Prostate gland (tissue), 2 donors: ENCODE measurements around the gene USP47. TPM values are rescaled to one million over a fixed set of nuclear protein-coding genes. Genes with fewer than 3 reads are reported as not detected.

ENCODE experiments used
- DNase-seq: peaks from one replicate; pipeline ENCODE4 v3.0.0-alpha.2; 2019; ENCODE audit warnings: low spot score
- H3K27ac ChIP-seq, 2 donors: fragments of 200-600 bp; sonication (generic); 2 replicates each; pipeline ENCODE4 v1.5.1; 2017 to 2019
- H3K27me3 ChIP-seq: fragments of 200-600 bp; sonication (generic); replicated peaks from 2 replicates; pipeline ENCODE4 v1.5.1; 2019; ENCODE audit not compliant: insufficient read depth
- H3K36me3 ChIP-seq, 2 donors: fragments of 200-600 bp; sonication (generic); 1 replicate in 1 of 2; 2 replicates in 1 of 2; pipeline versions ENCODE4 v1.5.1 to v1.8.1; 2017 to 2019
- H3K4me1 ChIP-seq: fragments of 200-600 bp; sonication (generic); replicated peaks from 2 replicates; pipeline ENCODE4 v1.5.1; 2019
- H3K4me3 ChIP-seq, 2 donors: fragments of 200-600 bp; sonication (generic); 2 replicates each; pipeline ENCODE4 v1.5.1; 2017 to 2019
- H3K9me3 ChIP-seq: fragments of 200-600 bp; sonication (generic); 2 replicates; pipeline ENCODE4 v1.5.1; 2017
- POLR2A ChIP-seq: fragments of 450-650 bp; IDR thresholded peaks from one replicate; pipeline ENCODE4 v1.6.1; 2016; ENCODE audit warnings: antibody characterized with exemption, mild to moderate bottlenecking
- POLR2AphosphoS5 ChIP-seq: sonication (generic); formaldehyde crosslinking; IDR thresholded peaks from one replicate; pipeline ENCODE4 v1.6.1; 2017; ENCODE audit warnings: antibody characterized with exemption
- WGBS: methylation state at CpG from one replicate; pipeline ENCODE4 v1.1.5; 2018; 5-methylcytosine and 5-hydroxymethylcytosine counted together
- intact Hi-C: fragments of 100-400 bp; cut with DNase I; formaldehyde crosslinking; loops from one replicate; pipeline ENCODE4 v1.14.2; 2022
- total RNA-seq, 2 donors: library from RNA; depleted of rRNA; stranded (reverse); fragments of >200 nt; gene quantifications; one replicate each; pipeline ENCODE4 v1.1.0, GENCODE V29; 2016
- TF ChIP-seq, protein P1 (sequence below), 4 experiments: fragments of 200-600 bp in 2 of 4; fragments of 450-650 bp in 2 of 4; sonication (generic) in 2 of 4; IDR thresholded peaks; 1 replicate in 3 of 4; 2 replicates in 1 of 4; pipeline ENCODE4 v1.5.1; 2016 to 2019; ENCODE audit warnings: antibody characterized with exemption in 4 of 4, mild to moderate bottlenecking in 2 of 4, moderate library complexity in 2 of 4

Gene USP47
- total RNA-seq, 2 donors from 2014 or later = 58.4 to 76.6 TPM

- DNase-seq = no peak
- Histone ChIP-seq H3K27me3 (no peaks in the 10 kb centered on the region), H3K4me1 (no peaks in the 10 kb centered on the region), H3K27ac (no peak overlapping the region), H3K36me3 (no peaks in the 10 kb centered on the region), H3K4me3 (no peak overlapping the region), H3K9me3 (no peaks in the 10 kb centered on the region)
- intact Hi-C loops = no loop called here
- TF ChIP-seq POLR2AphosphoS5 = no peak
- TF ChIP-seq, protein P1, sequence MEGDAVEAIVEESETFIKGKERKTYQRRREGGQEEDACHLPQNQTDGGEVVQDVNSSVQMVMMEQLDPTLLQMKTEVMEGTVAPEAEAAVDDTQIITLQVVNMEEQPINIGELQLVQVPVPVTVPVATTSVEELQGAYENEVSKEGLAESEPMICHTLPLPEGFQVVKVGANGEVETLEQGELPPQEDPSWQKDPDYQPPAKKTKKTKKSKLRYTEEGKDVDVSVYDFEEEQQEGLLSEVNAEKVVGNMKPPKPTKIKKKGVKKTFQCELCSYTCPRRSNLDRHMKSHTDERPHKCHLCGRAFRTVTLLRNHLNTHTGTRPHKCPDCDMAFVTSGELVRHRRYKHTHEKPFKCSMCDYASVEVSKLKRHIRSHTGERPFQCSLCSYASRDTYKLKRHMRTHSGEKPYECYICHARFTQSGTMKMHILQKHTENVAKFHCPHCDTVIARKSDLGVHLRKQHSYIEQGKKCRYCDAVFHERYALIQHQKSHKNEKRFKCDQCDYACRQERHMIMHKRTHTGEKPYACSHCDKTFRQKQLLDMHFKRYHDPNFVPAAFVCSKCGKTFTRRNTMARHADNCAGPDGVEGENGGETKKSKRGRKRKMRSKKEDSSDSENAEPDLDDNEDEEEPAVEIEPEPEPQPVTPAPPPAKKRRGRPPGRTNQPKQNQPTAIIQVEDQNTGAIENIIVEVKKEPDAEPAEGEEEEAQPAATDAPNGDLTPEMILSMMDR (IDR thresholded peaks at IDR 0.05) = no peak
- no peak for TF ChIP-seq POLR2A
- WGBS = 53% methylated on average over 3 of the region's 3 CpGs
Measured at GRCh38 chr11:11997049-11997322, 155.2 kb downstream of the USP47 start.

DNA sequence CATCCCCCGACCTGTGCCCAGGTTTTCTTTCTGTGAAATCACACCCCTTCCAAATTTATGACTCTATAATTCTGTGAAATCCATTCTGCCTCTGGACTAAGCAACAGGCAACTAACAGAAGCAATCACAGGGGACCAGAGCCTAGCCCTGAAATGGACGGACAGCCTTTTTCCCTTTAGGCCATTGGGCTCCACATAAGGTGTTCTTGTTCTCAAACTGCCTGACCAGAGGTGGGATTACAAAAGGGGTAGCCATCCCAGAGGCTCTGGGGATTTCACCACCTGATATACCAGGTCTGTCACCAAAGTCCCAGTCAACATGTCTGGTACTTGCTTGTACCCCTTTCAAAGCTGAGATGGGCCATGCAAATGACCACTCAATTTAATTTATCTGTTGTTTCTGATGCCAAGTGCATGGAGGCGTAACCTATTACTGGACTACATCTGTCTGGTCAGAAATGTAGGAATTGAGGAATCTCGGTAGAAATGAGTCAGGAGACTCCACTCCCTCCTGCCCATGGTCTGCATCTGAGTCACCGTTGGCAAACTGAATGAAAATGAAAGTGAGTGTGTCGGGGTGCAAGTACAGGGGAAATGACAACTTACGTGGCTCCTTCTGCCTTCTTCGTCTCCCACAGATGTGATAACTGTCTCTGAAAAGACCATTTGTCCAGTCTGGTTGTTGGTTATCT is 156.5 kb downstream of the USP47 start:
- no peaks in the 10 kb centered on the region for H3K36me3 ChIP-seq
- intact Hi-C loops = no loop called here
- H3K27me3 ChIP-seq = no peaks in the 10 kb centered on the region
- no peak for DNase-seq
- 80% methylated on average over 8 of the region's 8 CpGs for WGBS
- H3K4me1 ChIP-seq = no peaks in the 10 kb centered on the region
- H3K9me3 ChIP-seq = no peaks in the 10 kb centered on the region
- no peak overlapping the region for H3K27ac ChIP-seq
- no peak for TF ChIP-seq POLR2A
- no peak for TF ChIP-seq POLR2AphosphoS5
- TF ChIP-seq, protein P1 (IDR thresholded peaks at IDR 0.05) = no peak
- H3K4me3 ChIP-seq = no peak overlapping the region

DNA sequence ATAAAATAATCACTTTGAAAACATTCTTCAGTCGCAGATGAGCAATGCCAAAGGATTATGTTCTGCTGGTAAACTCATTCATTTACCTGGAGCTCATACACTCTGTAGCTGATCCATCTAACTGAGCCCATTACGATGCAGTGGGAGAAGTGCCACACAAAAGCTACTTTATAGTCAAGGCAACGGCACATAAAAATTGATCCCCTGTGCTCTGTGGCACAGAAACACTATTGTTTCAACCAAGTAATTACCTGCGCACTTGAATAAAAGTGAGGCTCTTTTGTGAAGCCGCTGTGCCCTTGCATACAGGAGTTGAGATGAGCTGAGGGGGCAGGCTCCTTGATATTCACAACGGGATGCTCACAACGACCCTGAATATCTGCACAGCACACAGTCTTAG is 159.4 kb downstream of the USP47 start:
- no peak for DNase-seq
- WGBS = 42% methylated on average over 7 of the region's 7 CpGs
- H3K9me3 ChIP-seq = no peaks in the 10 kb centered on the region
- H3K27me3 ChIP-seq = no peaks in the 10 kb centered on the region
- no peaks in the 10 kb centered on the region for H3K36me3 ChIP-seq
- intact Hi-C loops = no loop called here
- H3K27ac ChIP-seq = no peak overlapping the region
- no peak overlapping the region for H3K4me3 ChIP-seq
- TF ChIP-seq, protein P1 (IDR thresholded peaks at IDR 0.05) = no peak
- TF ChIP-seq POLR2AphosphoS5 = no peak
- H3K4me1 ChIP-seq = no peaks in the 10 kb centered on the region

- intact Hi-C loops = no loop called here
- no peaks in the 10 kb centered on the region for H3K27me3 ChIP-seq
- no peaks in the 10 kb centered on the region for H3K36me3 ChIP-seq
- no peak overlapping the region for H3K4me3 ChIP-seq
- 98% methylated on average over 2 of the region's 2 CpGs for WGBS
- no peaks in the 10 kb centered on the region for H3K4me1 ChIP-seq
- no peak for DNase-seq
- H3K9me3 ChIP-seq = no peaks in the 10 kb centered on the region
- H3K27ac ChIP-seq = no peak overlapping the region
- TF ChIP-seq POLR2A (no peak), POLR2AphosphoS5 (no peak)
- TF ChIP-seq, protein P1 (IDR thresholded peaks at IDR 0.05) = no peak
Measured at GRCh38 chr11:12003336-12003735, 161.6 kb downstream of the USP47 start.

DNA sequence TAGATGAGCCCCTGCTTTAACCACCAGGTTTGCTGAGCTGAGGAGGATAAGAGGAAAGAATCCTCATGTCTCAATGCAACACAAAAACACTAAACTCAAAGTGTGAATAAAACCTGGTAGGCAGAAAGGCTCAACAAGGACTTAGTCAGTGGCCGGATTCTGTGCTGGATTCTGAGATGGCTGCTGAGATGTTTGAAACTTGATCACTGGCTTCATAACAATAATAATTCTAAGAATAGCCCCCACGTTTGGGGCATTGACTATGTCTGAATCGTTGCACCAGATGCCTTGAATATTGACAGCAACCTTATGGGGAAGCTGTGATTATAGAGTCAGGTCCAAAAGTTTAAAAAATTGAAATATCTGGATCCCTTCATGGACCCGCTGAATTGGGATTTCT is 162.0 kb downstream of the USP47 start:
- TF ChIP-seq POLR2AphosphoS5 (no peak), POLR2A (no peak)
- TF ChIP-seq, protein P1 (IDR thresholded peaks at IDR 0.05) = no peak

More for the DNA sequence above, 162.0 kb downstream of the USP47 start:
- H3K36me3 ChIP-seq = no peaks in the 10 kb centered on the region
- no peak overlapping the region for H3K27ac ChIP-seq
- no peaks in the 10 kb centered on the region for H3K9me3 ChIP-seq
- WGBS = 77% methylated on average over 4 of the region's 4 CpGs
- no peaks in the 10 kb centered on the region for H3K4me1 ChIP-seq
- H3K27me3 ChIP-seq = no peaks in the 10 kb centered on the region
- no peak overlapping the region for H3K4me3 ChIP-seq
- no peak for DNase-seq
- intact Hi-C loops = no loop called here
